HUES48 (cell line): ENCODE results near the gene ARL5A.

Experiments used
- H3K27ac ChIP-seq: one replicate; pipeline ENCODE4 v1.7.0; 2013; ENCODE audit warnings: low read depth, low read length, inconsistent platforms
- H3K27me3 ChIP-seq: 2 replicates; pipeline ENCODE4 v1.6.1; 2013; ENCODE audit warnings: mild to moderate bottlenecking, low read length; ENCODE audit not compliant: control insufficient read depth, insufficient read depth
- H3K36me3 ChIP-seq: 2 replicates; pipeline ENCODE4 v1.6.1; 2013; ENCODE audit warnings: low read length; ENCODE audit not compliant: control insufficient read depth, insufficient read depth
- H3K4me1 ChIP-seq: 2 replicates; pipeline ENCODE4 v1.6.1; 2013; ENCODE audit warnings: mild to moderate bottlenecking, low read length; ENCODE audit not compliant: control insufficient read depth, insufficient read depth
- H3K4me3 ChIP-seq: 2 replicates; pipeline ENCODE4 v1.5.1; 2013; ENCODE audit warnings: mild to moderate bottlenecking, low read depth, low read length
- H3K9ac ChIP-seq: 2 replicates; pipeline ENCODE4 v1.6.1; 2013; ENCODE audit warnings: mild to moderate bottlenecking, low read depth, low read length, moderate library complexity
- H3K9me3 ChIP-seq: 2 replicates; pipeline ENCODE4 v1.6.1; 2013; ENCODE audit warnings: low read length; ENCODE audit not compliant: control insufficient read depth, insufficient read depth

Gene ARL5A

DNA sequence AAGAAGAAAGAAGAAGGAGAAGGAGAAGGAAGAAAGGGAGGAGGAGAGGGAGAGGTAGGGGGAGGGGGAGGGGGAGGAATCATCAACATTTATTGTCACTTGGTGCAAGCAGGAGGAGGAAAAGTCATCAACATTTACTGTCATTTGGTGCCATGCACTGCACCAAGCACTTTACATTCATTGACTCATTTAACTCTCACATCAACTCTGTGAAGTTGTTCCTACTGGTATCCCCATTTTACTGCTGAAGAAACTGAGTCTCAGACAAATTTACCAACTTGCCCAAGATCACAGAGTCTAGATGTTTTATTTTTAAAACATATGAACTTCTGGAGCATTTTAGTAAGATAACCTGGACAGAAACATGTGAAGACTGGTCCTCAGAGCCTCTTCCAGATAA lies 47.3 kb downstream of the ARL5A start:
- Histone ChIP-seq H3K9ac (no peak overlapping the region), H3K4me3 (no peak overlapping the region), H3K4me1 (no peaks in the 10 kb centered on the region), H3K27ac (no peak overlapping the region), H3K36me3 (peaks cover 26% of the 10 kb centered on the region; the same call in 1 of the 2 replicates), H3K27me3 (no peaks in the 10 kb centered on the region), H3K9me3 (no peaks in the 10 kb centered on the region)

DNA sequence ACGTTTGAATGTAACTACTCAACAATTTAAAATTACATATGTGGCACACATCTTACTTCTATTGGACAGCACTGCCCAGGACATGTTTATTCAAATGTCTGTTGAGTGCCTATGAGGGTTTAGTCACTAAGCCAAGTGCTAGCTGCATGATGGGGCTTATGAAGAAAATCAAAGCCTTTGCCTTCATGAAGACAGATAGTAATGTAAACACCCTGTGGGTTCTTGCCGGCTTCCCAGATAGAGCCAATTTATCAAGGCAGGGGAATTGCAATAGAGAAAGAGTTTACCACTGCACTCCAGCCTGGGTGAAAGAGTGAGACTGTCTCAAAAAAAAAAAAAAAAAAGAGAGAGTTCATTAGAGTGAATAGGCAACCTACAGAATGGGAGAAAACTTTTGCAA lies 50.3 kb downstream of the ARL5A start:
- Histone ChIP-seq H3K4me1 (no peaks in the 10 kb centered on the region), H3K9me3 (no peaks in the 10 kb centered on the region), H3K27me3 (no peaks in the 10 kb centered on the region), H3K36me3 (peaks cover 20% of the 10 kb centered on the region; the same call in 1 of the 2 replicates), H3K4me3 (no peak overlapping the region), H3K27ac (no peak overlapping the region), H3K9ac (no peak overlapping the region)

DNA sequence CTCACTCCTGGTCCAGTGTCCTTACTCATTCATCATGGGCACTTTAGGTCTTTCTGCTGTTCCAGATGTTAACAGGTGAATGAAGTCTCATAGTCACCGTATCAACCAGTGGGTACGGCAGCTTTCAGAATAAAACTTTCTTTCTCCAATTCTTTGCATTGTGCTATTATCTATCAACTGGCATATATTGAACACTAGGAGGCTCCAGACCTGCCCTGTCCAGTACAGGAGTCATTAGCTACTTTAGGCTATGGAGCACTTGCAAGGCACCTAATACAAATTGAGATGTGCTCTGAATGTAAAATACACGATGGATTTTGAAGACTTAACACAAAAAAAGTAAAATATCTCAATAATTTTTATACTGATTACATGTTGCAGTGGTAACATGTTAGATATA lies 50.7 kb downstream of the ARL5A start:
- Histone ChIP-seq H3K27ac (no peak overlapping the region), H3K27me3 (no peaks in the 10 kb centered on the region), H3K36me3 (peaks cover 20% of the 10 kb centered on the region; the same call in 1 of the 2 replicates), H3K9ac (no peak overlapping the region), H3K9me3 (no peaks in the 10 kb centered on the region), H3K4me1 (no peaks in the 10 kb centered on the region), H3K4me3 (no peak overlapping the region)

GRCh38 chr2:151776367-151776766 lies 51.9 kb downstream of the ARL5A start:
- Histone ChIP-seq H3K4me3 (no peak overlapping the region), H3K27ac (no peak overlapping the region), H3K9me3 (no peaks in the 10 kb centered on the region), H3K4me1 (no peaks in the 10 kb centered on the region), H3K36me3 (peaks cover 10% of the 10 kb centered on the region; the same call in 1 of the 2 replicates), H3K27me3 (no peaks in the 10 kb centered on the region), H3K9ac (no peak overlapping the region)

DNA sequence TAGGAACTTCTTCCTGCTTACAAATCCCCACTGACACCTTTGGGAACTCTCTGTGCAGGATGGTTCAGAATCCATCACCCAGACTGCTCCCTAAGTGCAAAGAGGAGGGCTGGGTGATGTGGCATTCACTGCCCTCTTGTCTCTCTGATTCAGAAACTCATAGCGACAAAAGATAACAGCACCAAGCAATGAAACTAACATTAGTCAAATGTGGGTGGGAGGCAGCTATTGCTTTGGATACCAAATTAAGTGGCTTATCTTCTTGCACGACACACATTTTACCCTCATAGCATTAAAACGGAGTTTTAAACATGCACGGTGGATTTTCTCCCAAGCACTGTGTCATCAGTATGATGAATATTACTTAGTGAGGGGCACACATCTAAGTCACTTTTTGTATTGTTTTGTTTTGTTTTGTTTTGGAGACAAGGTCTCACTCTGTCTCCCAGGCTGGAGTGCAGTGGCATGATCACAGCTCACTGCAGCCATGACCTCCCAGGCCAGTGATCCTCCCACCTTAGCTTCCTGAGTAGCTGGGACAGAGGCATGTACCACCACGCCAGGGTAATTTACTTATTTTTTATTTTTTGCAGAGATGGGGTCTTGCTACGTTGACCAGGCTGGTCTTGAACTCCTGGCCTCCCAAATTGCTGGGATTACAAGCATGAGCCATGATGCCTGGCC lies 53.0 kb downstream of the ARL5A start:
- Histone ChIP-seq H3K27ac (no peak overlapping the region), H3K27me3 (no peaks in the 10 kb centered on the region), H3K9me3 (no peaks in the 10 kb centered on the region), H3K36me3 (0 out of 2 replicates have a peak, but pooled peaks cover 8% of the 10 kb centered on the region), H3K9ac (no peak overlapping the region), H3K4me1 (no peaks in the 10 kb centered on the region), H3K4me3 (no peak overlapping the region)

GRCh38 chr2:151774506-151774905 lies 53.7 kb downstream of the ARL5A start:
- H3K4me3 ChIP-seq, result no peak overlapping the region
- no peak overlapping the region for H3K9ac ChIP-seq
- H3K36me3 ChIP-seq, result 0 out of 2 replicates have a peak, but pooled peaks cover 8% of the 10 kb centered on the region
- H3K27me3 ChIP-seq, result no peaks in the 10 kb centered on the region
- no peaks in the 10 kb centered on the region for H3K4me1 ChIP-seq
- no peaks in the 10 kb centered on the region for H3K9me3 ChIP-seq
- H3K27ac ChIP-seq, result no peak overlapping the region

GRCh38 chr2:151771599-151772358 lies 56.4 kb downstream of the ARL5A start:
- Histone ChIP-seq H3K9me3 (no peaks in the 10 kb centered on the region), H3K36me3 (0 out of 2 replicates have a peak, but pooled peaks cover 8% of the 10 kb centered on the region), H3K4me1 (no peaks in the 10 kb centered on the region), H3K27ac (no peak overlapping the region), H3K4me3 (no peak overlapping the region), H3K9ac (no peak overlapping the region), H3K27me3 (no peaks in the 10 kb centered on the region)

- Histone ChIP-seq H3K36me3 (0 out of 2 replicates have a peak, but pooled peaks cover 1% of the 10 kb centered on the region), H3K9ac (no peak overlapping the region), H3K27me3 (no peaks in the 10 kb centered on the region), H3K4me1 (no peaks in the 10 kb centered on the region), H3K27ac (no peak overlapping the region), H3K9me3 (no peaks in the 10 kb centered on the region), H3K4me3 (no peak overlapping the region)
Measured at GRCh38 chr2:151770995-151771394, 57.2 kb downstream of the ARL5A start.

DNA sequence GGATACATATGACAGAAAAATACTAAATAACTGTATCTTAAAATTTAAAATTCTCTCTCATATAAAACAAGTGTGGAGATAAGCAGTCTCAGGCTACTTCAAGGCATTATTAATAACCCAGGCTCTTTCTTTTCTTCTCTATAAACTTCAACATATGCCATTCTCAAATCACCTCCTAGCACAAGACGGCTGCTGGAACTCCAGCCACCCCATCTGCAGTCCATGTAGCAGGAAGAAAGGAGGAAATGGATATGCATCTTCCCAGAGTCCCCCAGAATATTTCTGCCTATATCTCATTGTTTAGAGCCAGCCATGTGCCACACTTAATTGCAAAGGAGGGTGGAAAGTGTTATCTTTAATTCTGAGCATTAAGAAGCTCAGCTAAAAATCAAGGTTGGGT lies 58.6 kb downstream of the ARL5A start:
- no peak overlapping the region for H3K4me3 ChIP-seq
- H3K9me3 ChIP-seq, result no peaks in the 10 kb centered on the region
- no peaks in the 10 kb centered on the region for H3K27me3 ChIP-seq
- H3K4me1 ChIP-seq, result no peaks in the 10 kb centered on the region
- no peaks in the 10 kb centered on the region for H3K36me3 ChIP-seq
- H3K9ac ChIP-seq, result no peak overlapping the region
- H3K27ac ChIP-seq, result no peak overlapping the region

DNA sequence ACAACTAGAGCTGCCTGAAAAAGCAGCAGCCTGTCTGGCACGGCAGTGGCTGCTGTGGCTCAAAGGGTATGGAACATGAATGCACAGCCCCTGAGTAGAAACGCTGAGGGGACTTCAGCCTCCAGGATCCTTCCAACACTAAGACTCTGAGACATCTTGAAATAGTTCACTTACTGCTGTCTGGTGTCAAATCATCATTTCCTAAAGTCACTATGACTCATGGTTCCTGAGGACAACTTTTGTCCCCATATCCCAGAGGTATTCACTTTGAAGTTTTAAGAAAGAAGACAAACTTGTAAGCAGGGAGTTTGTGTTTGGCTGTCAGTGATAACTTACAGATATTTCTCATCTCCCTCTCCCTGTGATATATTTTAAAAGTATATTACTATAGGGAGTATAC lies 60.7 kb downstream of the ARL5A start:
- Histone ChIP-seq H3K27ac (no peak overlapping the region), H3K36me3 (no peaks in the 10 kb centered on the region), H3K9me3 (no peaks in the 10 kb centered on the region), H3K27me3 (no peaks in the 10 kb centered on the region), H3K4me1 (no peaks in the 10 kb centered on the region), H3K9ac (no peak overlapping the region), H3K4me3 (no peak overlapping the region)

DNA sequence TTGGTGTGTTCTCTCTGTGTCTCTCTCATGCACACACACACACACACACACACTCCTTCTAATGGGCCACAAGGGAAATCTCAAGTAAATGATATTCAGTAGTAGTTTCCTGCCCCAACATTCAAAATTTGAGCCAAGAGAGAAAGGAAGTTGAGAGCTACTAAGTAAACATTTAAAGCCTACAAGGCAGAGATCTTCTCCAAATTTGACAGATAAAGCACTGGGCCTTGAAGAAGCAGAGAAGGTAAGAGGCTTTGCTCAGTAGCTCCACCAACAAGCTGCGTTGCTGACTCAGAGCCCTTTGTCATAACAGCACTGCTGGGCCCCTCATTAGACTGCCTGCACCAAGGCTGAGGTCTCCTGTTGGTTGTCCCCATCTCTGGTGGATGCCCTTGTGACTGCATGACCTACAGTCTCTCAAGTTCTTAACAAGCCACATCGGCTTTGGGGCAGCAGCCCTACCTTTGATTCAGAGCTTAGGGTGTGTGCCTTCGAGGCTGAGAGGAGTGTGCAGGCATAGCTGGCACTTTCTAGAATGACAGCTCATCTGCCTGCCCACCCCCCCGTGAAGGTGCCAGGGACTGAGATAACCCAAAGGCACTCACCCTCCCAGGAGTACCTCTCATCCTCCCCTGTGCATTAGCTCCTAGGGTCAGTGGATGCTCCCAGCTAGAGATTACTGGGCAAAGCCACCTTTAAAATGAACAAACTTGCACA lies 61.6 kb downstream of the ARL5A start:
- no peaks in the 10 kb centered on the region for H3K9me3 ChIP-seq
- H3K36me3 ChIP-seq, result no peaks in the 10 kb centered on the region
- H3K27me3 ChIP-seq, result no peaks in the 10 kb centered on the region
- no peaks in the 10 kb centered on the region for H3K4me1 ChIP-seq
- H3K4me3 ChIP-seq, result no peak overlapping the region
- no peak overlapping the region for H3K9ac ChIP-seq
- no peak overlapping the region for H3K27ac ChIP-seq
